HG03064 (cell line): Measurements from ENCODE around the gene WNT3.

Source experiments
- ATAC-seq: cut with Tn5 transposase; IDR thresholded peaks from one replicate; pipeline ENCODE4 v1.9.1; 2021; ENCODE audit warnings: low read depth; ENCODE audit not compliant: unreplicated experiment

WNT3 gene

GRCh38 chr17:46789610-46790009, 28.9 kb downstream of the WNT3 start:
- ATAC-seq = no peak

GRCh38 chr17:46788796-46789195, 29.7 kb downstream of the WNT3 start:
- no peak for ATAC-seq

- ATAC-seq = no peak
Observed at GRCh38 chr17:46788300-46788699, 30.2 kb downstream of the WNT3 start.

GRCh38 chr17:46787478-46787877, 31.0 kb downstream of the WNT3 start:
- no peak for ATAC-seq

GRCh38 chr17:46785696-46786095, 32.8 kb downstream of the WNT3 start:
- no peak for ATAC-seq

GRCh38 chr17:46783031-46783593, 35.4 kb downstream of the WNT3 start:
- no peak for ATAC-seq

GRCh38 chr17:46782250-46782953, 36.1 kb downstream of the WNT3 start:
- ATAC-seq = no peak

- no peak for ATAC-seq
Observed at GRCh38 chr17:46780003-46780373, 38.5 kb downstream of the WNT3 start.

- ATAC-seq = no peak
Observed at GRCh38 chr17:46777943-46778915, 40.3 kb downstream of the WNT3 start.

GRCh38 chr17:46776298-46777005, 42.0 kb downstream of the WNT3 start:
- no peak for ATAC-seq

GRCh38 chr17:46774108-46774737, 44.3 kb downstream of the WNT3 start:
- no peak for ATAC-seq

- no peak for ATAC-seq
Observed at GRCh38 chr17:46773676-46774075, 44.8 kb downstream of the WNT3 start.

- ATAC-seq = no peak
Observed at GRCh38 chr17:46773221-46773605, 45.3 kb downstream of the WNT3 start.

- ATAC-seq = no peak
Observed at GRCh38 chr17:46772475-46773220, 45.8 kb downstream of the WNT3 start.

- ATAC-seq = no peak
Observed at GRCh38 chr17:46771561-46772474, 46.7 kb downstream of the WNT3 start.

- no peak for ATAC-seq
Observed at GRCh38 chr17:46770818-46771560, 47.5 kb downstream of the WNT3 start.

GRCh38 chr17:46770439-46770817, 48.1 kb downstream of the WNT3 start:
- no peak for ATAC-seq
